Fibroblast of skin of left biceps (primary cell): ENCODE results near the gene MGAT4A.
A peak's percentile ranks its signal among the peaks of the same experiment; 100 is the strongest.

Experiments used
- DNase-seq, 2 experiments: peaks; one replicate each; pipeline ENCODE4 v3.0.0-alpha.2; 2013; ENCODE audit warnings: low read depth in 2 of 2

MGAT4A gene

DNA sequence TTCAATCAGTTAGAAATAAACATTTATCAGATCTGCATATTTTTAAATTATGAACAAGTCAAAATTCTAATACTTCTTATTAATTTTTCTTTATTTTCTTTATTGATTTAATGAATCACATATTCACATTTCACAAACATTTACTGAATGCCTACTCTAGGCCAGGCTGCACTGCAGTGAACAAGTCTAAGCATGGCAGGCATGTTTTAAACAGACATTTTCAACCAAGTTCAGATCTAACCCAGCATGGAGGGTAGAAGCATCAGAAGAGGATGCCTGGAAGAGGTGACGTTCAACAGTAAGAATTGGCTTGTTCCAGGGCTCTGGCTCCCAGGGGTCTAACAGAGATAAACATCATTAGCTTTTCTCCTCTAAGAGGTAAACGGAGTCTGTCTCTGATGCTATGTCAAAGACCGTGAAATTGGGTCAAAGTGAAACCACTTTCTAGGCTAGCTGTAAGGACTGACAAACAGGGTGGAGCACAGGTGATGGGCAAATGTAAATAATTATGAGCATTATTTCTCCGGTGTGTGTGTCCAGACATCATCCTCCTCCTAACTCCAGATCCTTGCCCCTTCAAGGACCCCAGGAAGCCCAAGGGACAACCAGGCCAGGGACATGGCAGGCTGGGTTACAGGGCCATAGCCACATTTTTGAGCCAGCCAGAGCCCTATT lies 72.0 kb downstream of the MGAT4A start:
- DNase-seq: no peak

- DNase-seq: no peak
Observed at GRCh38 chr2:98656800-98657199, 74.1 kb downstream of the MGAT4A start.

GRCh38 chr2:98654699-98655495 lies 76.0 kb downstream of the MGAT4A start:
- no peak for DNase-seq

DNA sequence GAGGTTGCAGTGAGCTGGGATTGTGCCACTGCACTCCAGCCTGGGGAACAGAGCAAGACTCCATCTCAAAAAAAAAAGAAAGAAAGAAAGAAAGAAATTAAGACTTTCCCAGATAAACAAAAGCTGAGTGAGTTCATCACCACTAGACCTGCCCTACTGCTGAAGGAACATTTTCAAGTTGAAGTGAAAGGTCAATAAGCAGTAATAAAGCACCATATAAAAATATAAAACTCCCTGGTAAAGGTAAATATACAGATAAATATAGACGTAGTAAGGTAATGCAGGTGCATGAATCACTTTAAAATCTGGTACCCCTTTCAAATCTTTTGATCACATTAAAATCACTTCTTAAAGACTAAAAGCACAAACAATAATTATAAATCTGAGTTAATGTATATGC lies 79.9 kb downstream of the MGAT4A start:
- no peak for DNase-seq

- DNase-seq: no peak
Observed at GRCh38 chr2:98649992-98650375, 80.9 kb downstream of the MGAT4A start.

DNA sequence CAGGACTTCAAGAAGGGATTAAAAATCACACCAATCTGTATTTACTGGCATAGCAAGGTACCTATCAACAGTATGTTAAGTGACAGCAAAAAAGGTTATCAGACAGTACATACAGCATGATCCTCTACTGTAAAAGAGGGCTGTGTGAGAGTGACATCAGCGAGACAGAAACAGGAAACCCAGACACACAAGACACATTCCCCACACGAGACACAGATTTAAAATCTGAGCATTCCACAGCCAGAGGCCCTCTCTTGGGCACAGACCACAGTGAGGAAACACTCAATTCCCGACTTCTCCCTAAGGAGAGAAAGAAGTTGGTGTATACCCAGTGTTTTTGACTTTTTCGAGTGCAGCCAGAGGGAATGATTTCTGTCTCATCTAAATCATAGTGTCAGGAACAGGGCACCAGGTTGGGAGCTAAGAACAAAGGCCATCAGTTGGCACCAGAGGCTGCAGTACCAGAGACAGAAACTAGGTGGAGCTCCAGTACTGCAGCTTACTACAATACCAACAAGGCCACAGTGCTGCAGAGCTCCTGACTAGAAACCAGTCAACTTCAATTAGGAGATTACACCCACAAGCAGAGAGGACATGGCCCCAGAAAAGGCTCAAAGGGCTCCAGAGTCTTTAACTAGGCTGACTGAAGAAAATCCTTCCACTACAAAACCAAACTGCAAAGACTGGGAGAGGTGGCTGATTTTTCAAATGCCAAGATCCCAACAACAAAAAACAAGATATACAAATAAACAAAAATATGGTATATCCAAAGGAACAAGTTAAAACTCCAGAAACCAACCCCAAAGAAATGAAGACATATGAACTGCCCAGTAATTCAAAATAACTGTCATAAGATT lies 81.6 kb downstream of the MGAT4A start:
- peak; percentile 25 to 31 for DNase-seq

- DNase-seq: no peak
Observed at GRCh38 chr2:98648451-98648850, 82.5 kb downstream of the MGAT4A start.

DNA sequence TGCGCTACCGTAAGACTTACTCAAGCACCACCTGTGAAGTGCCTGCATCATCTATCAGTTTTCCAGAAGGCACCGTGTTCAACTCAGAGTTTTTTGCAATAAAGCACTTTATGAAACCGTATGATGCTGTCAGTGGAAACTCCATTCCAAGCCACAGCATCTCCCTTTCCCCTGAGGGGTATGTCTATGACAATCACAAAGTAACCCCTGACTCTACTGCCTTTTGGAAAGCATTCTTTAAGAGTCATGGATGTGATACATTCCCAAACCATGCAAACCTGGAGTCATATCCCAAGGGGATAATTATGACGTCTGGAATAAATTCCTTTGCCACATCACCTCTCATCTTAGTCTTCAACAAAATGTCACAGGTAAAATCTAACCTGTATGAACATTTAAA lies 83.3 kb downstream of the MGAT4A start:
- DNase-seq: peak; percentile 5 to 14

DNA sequence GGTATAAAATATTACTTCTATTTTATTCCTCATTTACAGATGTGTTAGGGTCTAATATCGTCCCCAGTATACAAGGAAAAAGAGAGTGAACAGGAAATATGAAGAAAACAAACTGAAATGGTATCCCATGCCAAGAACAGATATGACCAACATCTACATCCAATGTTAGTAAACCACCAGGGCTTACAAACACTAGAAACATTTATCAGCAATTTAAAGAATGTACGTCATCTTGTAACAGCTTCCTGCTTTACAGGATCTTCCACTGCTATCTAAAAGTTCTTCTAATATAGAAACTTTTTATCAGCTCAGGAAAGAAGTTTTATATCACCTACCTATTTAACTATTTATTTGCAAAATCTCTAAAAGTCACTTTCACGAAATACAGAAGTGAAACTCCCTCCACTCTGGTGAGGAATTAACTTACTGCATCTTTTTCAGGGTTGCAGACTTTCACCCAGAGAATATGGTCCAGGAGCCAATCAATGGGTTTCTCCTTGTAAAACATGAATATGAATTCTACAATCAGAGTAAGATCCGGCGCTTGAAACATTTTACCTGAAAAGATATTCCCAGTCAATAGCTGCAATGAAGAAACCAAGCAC lies 87.3 kb downstream of the MGAT4A start:
- DNase-seq: no peak

- DNase-seq: no peak
Observed at GRCh38 chr2:98637401-98638147, 93.4 kb downstream of the MGAT4A start.

- DNase-seq: no peak
Observed at GRCh38 chr2:98634406-98635092, 96.4 kb downstream of the MGAT4A start.

DNA sequence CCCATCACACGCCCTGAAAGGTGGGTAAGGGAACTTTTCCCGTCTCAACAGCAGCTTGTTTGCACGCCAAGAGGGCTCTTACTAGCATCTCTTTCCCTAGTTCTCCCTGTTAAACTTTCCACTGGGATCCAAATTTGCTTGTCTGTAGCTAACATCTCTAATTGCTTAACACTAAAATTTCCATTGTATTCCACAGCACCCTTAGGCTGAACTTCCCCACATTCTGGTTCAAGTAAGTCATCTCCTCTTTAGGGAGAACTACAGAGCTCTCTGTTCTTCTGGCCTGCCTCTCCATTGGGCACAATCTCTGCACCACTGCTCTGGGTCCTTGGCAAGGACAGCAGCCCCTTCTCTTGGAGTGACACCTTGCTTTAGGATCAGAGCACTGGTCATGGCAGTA lies 98.6 kb downstream of the MGAT4A start:
- DNase-seq: no peak

GRCh38 chr2:98623657-98624056 lies 107.3 kb downstream of the MGAT4A start:
- DNase-seq: no peak

- no peak for DNase-seq
Observed at GRCh38 chr2:98617149-98617548, 113.8 kb downstream of the MGAT4A start.

DNA sequence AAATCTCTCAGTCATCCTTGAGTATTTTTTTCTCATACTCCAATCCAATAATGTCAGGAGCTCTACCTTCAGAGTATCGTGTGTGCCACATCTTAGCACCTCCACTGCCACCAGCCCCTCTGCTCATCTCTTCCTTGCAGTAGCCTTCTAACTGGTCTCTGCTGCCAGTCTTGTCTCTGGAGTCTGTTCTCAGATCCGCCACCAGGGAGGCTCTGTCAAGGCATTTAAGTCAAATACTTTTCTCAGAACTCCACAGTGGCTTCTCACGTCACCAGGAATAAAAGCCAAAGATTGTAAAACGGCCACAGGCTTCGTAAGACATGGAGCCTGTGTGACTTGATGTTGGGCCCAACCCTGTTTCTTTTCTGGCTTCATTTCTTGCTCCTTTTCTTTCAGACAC lies 115.5 kb downstream of the MGAT4A start:
- DNase-seq: no peak

GRCh38 chr2:98614024-98614739 lies 116.8 kb downstream of the MGAT4A start:
- no peak for DNase-seq

DNA sequence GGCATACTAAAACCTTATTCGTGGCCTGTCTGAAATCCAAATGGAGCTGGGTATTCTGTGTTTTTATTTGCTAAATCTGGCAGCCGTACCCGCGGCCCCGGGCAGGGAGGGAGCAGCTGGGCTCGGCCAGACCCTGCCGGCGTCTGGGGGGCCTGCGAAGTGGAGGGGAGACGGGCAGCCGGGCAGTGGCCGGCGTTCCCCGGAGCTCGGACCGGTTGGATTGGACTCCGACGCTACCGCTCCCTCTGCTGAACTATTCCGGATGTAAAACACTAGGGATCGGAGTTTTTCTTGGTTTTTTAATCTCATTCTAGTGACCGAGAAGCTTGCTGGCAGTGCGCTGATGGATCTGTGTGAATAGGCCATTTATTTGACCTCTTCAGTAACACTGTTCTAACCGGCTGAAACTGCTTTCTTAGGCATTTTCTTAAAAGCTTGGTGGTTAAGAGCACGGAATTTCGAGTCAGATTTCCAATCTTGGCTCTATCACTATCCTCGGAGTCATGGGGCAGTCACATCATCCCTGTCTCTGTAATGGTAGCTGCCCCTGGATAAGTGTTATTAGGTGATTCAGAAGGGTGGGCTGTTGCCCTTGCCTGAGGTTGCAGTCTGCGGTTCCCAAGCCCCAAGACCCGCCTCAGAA lies 121.8 kb downstream of the MGAT4A start:
- no peak for DNase-seq

DNA sequence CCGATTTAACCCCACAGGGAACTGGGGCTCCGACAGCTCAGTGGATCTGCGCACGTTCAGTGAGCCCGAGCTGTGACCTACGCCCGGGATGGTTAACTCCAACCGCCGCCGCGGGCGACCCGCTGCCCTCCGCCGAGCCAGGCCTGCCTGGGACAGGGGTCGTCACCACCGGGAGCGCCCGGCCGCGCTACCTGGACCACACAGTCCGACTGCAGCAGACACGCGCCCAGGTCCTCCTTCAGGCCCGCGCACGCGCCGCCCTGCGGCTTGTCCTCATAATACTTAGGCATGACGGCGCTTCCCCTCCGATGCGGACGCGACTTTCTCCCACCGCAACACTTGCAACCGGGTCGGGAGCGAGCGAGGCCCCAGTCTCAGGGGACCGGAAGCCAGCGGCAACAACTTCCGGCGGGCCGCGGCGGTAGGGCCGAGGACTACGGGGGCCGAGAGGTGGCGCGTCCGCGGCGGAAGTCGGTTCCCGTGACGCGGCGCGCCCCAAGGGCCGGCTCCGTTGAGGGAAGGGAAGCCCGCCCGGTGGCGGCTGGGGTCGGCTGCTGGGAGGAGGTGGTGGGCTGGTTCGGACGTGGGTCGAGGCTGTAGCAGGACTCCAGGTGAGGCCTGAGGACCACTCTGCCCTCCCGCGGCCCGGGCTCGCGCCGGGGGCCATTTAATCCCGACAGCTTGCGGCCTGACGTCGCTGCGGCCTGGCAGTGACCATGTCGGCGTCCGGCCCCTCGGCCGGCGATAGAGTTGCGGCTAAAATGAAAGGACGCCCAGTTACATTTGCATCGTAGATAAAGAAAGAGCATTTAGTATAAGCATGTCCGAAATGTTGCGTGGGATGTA lies 122.6 kb downstream of the MGAT4A start, which contains the start of the genes COA5 and UNC50:
TSS of gene COA5 (minus strand) at position 397 of the 846 bp plus-strand sequence. CDS start at position 290, 107 bp downstream.
TSS of gene UNC50 (plus strand) at position 474 of the 846 bp plus-strand sequence. CDS start 1,171 bp downstream, outside the sequence.
- DNase-seq: peak; percentile 67 to 68
